Measurements from ENCODE around the gene TMEM106A. TPM values are rescaled to one million over a fixed set of nuclear protein-coding genes. Genes with fewer than 3 reads are reported as not detected.
"Not testable (repeated sequence)": the region's sequence is repeated elsewhere in the genome, so short reads cannot be mapped to it uniquely, and the experiment has no call there.

TMEM106A gene
- total and polyA plus RNA-seq, 9 of the 15 experiments (the other 6 are each of a cell fraction or from before 2014, with no cell fraction given) = 0.03 to 0.29 (median 0.15) TPM

DNA sequence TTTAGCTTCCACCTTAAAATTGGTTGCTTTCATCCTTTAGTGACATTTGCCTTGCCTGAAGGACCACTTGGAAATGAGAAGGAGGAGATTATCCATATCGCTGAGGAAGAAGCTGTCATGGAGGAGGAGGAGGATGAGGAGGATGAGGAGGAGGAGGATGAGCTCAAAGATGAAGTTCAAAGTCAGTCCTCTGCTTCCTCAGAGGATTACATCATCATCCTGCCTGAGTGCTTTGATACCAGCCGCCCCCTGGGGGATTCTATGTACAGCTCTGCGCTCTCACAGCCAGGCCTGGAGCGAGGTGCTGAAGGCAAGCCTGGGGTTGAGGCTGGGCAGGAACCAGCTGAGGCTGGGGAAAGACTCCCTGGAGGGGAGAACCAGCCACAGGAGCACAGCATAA lies 11.5 kb upstream of the TMEM106A start:
- no peak for FAIRE-seq
- Histone ChIP-seq H3K4me2 (ENCODE audit: insufficient read depth, low read length) (no peak overlapping the region), H4K20me1 (replicated peaks; ENCODE audit: control insufficient read depth, insufficient read depth, low read length) (no peaks in the 10 kb centered on the region), H3K36me3 (ENCODE audit: control insufficient read depth, insufficient read depth, low read length) (peaks cover 58% of the 10 kb centered on the region), H3K27me3 (ENCODE audit: control insufficient read depth in 2 of 2, insufficient read depth in 2 of 2, low read length in 2 of 2) (no peaks in the 10 kb centered on the region), H2AFZ (ENCODE audit: low read depth, low read length) (no peak overlapping the region), H3K79me2 (ENCODE audit: control insufficient read depth, insufficient read depth, low read length) (no peaks in the 10 kb centered on the region), H3K9me3 (replicated peaks; ENCODE audit: control insufficient read depth, insufficient read depth, low read depth, low read length) (no peaks in the 10 kb centered on the region), H3K9me1 (ENCODE audit: control insufficient read depth, insufficient read depth, low read length) (no peaks in the 10 kb centered on the region), H3K4me1 (replicated peaks in 1 of 2; ENCODE audit: control insufficient read depth in 2 of 2, insufficient read depth in 2 of 2, low read length in 2 of 2) (no peaks in the 10 kb centered on the region), H3K27ac (ENCODE audit: extremely low read depth, low read depth, low read length) (no peak overlapping the region), H3K9ac (ENCODE audit: insufficient read depth in 1 of 2, low read depth in 2 of 2, low read length in 2 of 2) (peak overlapping the region in 1 of 2 experiments; percentile 37; a peak in 1 of 4 replicates), H3K4me3 (no peak overlapping the region)
- intact Hi-C loops (cut with micrococcal nuclease) = no loop called here
- DNase-seq (ENCODE audit: extremely low read depth in 1 of 4, low spot score in 3 of 4) = peak in 1 of 4 experiments; percentile 11
- ChIA-PET POLR2A (interaction anchor here (0.6 to 6.7 kb wide), 14 partner anchors 9 to 331 kb away, joined by 3 to 48 read pairs (median 4); no protein-coding TSS in a partner anchor), CTCF (ENCODE audit: low intra/inter-chr PET ratio) (no interaction called here)
- 78% methylated on average over 4 of the region's 4 CpGs for WGBS (ENCODE audit: insufficient coverage, low coverage, missing lambda C conversion rate)
- ATAC-seq = peak; percentile 83
- BruUV-seq (replicated peaks) = no TSS peak
- in situ Hi-C loops (cut with MboI) = no loop called here
- TF ChIP-seq, protein P1, sequence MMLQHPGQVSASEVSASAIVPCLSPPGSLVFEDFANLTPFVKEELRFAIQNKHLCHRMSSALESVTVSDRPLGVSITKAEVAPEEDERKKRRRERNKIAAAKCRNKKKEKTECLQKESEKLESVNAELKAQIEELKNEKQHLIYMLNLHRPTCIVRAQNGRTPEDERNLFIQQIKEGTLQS (IDR thresholded peaks at IDR 0.05) = peak; percentile 85
- TF ChIP-seq, protein P1 (CRISPR knock-in tag; conservative IDR thresholded peaks at IDR 0.05) = no peak
- TF ChIP-seq ZNF263 (CRISPR knock-in tag; IDR thresholded peaks at IDR 0.05; ENCODE audit: borderline replicate concordance) (0 out of 2 replicates have a peak, but pooled peaks have one; percentile 30), TFAM (CRISPR knock-in tag; conservative IDR thresholded peaks at IDR 0.05) (no peak)
- TF ChIP-seq, protein P2, sequence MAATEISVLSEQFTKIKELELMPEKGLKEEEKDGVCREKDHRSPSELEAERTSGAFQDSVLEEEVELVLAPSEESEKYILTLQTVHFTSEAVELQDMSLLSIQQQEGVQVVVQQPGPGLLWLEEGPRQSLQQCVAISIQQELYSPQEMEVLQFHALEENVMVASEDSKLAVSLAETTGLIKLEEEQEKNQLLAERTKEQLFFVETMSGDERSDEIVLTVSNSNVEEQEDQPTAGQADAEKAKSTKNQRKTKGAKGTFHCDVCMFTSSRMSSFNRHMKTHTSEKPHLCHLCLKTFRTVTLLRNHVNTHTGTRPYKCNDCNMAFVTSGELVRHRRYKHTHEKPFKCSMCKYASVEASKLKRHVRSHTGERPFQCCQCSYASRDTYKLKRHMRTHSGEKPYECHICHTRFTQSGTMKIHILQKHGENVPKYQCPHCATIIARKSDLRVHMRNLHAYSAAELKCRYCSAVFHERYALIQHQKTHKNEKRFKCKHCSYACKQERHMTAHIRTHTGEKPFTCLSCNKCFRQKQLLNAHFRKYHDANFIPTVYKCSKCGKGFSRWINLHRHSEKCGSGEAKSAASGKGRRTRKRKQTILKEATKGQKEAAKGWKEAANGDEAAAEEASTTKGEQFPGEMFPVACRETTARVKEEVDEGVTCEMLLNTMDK (IDR thresholded peaks at IDR 0.05; ENCODE audit: borderline replicate concordance, insufficient read depth, low read depth, low read length, poor library complexity, severe bottlenecking) = peak; percentile 44

DNA sequence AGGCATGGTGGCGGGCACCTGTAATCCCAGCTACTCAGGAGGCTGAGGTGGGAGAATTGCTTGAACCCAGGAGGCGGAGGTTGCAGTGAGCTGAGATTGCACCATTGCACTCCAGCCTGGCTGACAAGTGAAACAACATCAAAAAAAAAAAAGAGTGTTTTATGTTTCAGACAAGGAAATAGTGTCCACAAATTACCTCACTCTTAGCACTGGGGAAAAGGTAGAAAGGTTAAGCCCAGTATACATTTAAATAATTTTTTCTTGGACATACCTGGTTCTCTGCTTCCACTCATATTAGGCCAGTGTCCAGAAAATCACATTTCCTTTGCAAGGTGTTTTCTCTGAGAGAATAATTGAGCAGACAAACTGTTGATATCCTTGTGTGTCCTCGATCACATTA lies 8.7 kb upstream of the TMEM106A start:
- H3K9me3 ChIP-seq (replicated peaks; ENCODE audit: control insufficient read depth, insufficient read depth, low read depth, low read length); H3K9me1 ChIP-seq (ENCODE audit: control insufficient read depth, insufficient read depth, low read length); intact Hi-C loops (cut with micrococcal nuclease); H3K4me1 ChIP-seq (replicated peaks in 1 of 2; ENCODE audit: control insufficient read depth in 2 of 2, insufficient read depth in 2 of 2, low read length in 2 of 2); H3K79me2 ChIP-seq (ENCODE audit: control insufficient read depth, insufficient read depth, low read length); ATAC-seq; H3K4me2 ChIP-seq (ENCODE audit: insufficient read depth, low read length); H2AFZ ChIP-seq (ENCODE audit: low read depth, low read length); H3K27me3 ChIP-seq (ENCODE audit: control insufficient read depth in 2 of 2, insufficient read depth in 2 of 2, low read length in 2 of 2); in situ Hi-C loops (cut with MboI); H4K20me1 ChIP-seq (replicated peaks; ENCODE audit: control insufficient read depth, insufficient read depth, low read length); H3K9ac ChIP-seq (ENCODE audit: insufficient read depth in 1 of 2, low read depth in 2 of 2, low read length in 2 of 2); H3K27ac ChIP-seq (ENCODE audit: extremely low read depth, low read depth, low read length); BruUV-seq (replicated peaks); FAIRE-seq; H3K4me3 ChIP-seq; DNase-seq (ENCODE audit: extremely low read depth in 1 of 4, low spot score in 3 of 4): not testable (repeated sequence)
- H3K36me3 ChIP-seq (ENCODE audit: control insufficient read depth, insufficient read depth, low read length) = peaks cover 43% of the 10 kb centered on the region; the same call in 2 of the 3 replicates
- ChIA-PET POLR2A (interaction anchor here (2.3 to 6.7 kb wide), 2 partner anchors 12 to 114 kb away, joined by 7 to 48 read pairs; no protein-coding TSS in a partner anchor), CTCF (ENCODE audit: low intra/inter-chr PET ratio) (interaction anchor here (0.6 kb wide), 1 partner anchor 50 kb away, joined by 3 read pairs; no protein-coding TSS in a partner anchor)
- WGBS (ENCODE audit: insufficient coverage, low coverage, missing lambda C conversion rate) = 84% methylated on average over 3 of the region's 3 CpGs

Data from K562 (cell line).